Activated naive CD8-positive, alpha-beta T cell (primary cell): ENCODE measurements around the gene EPHB1.

Source experiments
- H3K27ac Mint-ChIP-seq: one replicate; pipeline ENCODE4 v1.8.0; 2021; ENCODE audit warnings: mixed read lengths
- H3K27me3 Mint-ChIP-seq: one replicate; pipeline ENCODE4 v1.8.0; 2021; ENCODE audit warnings: mixed read lengths
- H3K36me3 Mint-ChIP-seq: one replicate; pipeline ENCODE4 v1.8.0; 2021; ENCODE audit warnings: mixed read lengths
- H3K4me1 Mint-ChIP-seq: one replicate; pipeline ENCODE4 v1.8.0; 2021; ENCODE audit warnings: low read depth, mixed read lengths
- H3K4me3 Mint-ChIP-seq: one replicate; pipeline ENCODE4 v1.8.0; 2021; ENCODE audit warnings: mild to moderate bottlenecking, mixed read lengths
- H3K9me3 Mint-ChIP-seq: one replicate; pipeline ENCODE4 v1.8.0; 2021; ENCODE audit warnings: low read depth, mixed read lengths

EPHB1 gene

GRCh38 chr3:134839990-134840389, 44.9 kb downstream of the EPHB1 start:
- Mint-ChIP-seq H3K4me1 (no peaks in the 10 kb centered on the region), H3K9me3 (peaks cover 18% of the 10 kb centered on the region), H3K4me3 (no peak overlapping the region), H3K36me3 (no peaks in the 10 kb centered on the region), H3K27ac (no peak overlapping the region), H3K27me3 (no peaks in the 10 kb centered on the region)

DNA sequence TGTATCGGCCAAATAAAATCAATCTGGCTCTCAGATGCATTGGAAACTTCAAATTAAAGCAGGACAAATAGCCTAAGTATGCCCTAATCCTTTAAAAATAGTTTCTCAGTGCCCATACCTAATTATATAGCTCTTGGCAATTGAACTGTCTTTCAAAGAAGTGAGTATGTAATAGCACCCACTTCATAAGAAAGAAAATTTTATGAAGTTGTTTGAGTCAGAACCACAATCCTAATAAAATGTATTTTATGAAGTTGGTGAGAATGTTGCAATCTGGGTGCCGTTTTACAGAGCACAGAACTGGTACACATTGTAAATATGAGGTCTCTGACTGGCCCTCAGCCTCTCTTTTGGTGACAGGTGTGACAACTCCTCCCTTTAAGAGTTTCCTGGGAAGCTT, 45.4 kb downstream of the EPHB1 start:
- Mint-ChIP-seq H3K9me3 (peaks cover 18% of the 10 kb centered on the region), H3K4me1 (no peaks in the 10 kb centered on the region), H3K27ac (no peak overlapping the region), H3K27me3 (no peaks in the 10 kb centered on the region), H3K36me3 (no peaks in the 10 kb centered on the region), H3K4me3 (no peak overlapping the region)

- peaks cover 14% of the 10 kb centered on the region for H3K9me3 Mint-ChIP-seq
- H3K27ac Mint-ChIP-seq, result no peak overlapping the region
- no peak overlapping the region for H3K4me3 Mint-ChIP-seq
- H3K36me3 Mint-ChIP-seq, result no peaks in the 10 kb centered on the region
- H3K4me1 Mint-ChIP-seq, result no peaks in the 10 kb centered on the region
- H3K27me3 Mint-ChIP-seq, result no peaks in the 10 kb centered on the region
Measured at GRCh38 chr3:134846084-134846483, 51.0 kb downstream of the EPHB1 start.

- H3K4me3 Mint-ChIP-seq, result no peak overlapping the region
- peaks cover 14% of the 10 kb centered on the region for H3K9me3 Mint-ChIP-seq
- no peaks in the 10 kb centered on the region for H3K36me3 Mint-ChIP-seq
- no peaks in the 10 kb centered on the region for H3K4me1 Mint-ChIP-seq
- H3K27ac Mint-ChIP-seq, result no peak overlapping the region
- no peaks in the 10 kb centered on the region for H3K27me3 Mint-ChIP-seq
Measured at GRCh38 chr3:134846911-134847317, 51.9 kb downstream of the EPHB1 start.

DNA sequence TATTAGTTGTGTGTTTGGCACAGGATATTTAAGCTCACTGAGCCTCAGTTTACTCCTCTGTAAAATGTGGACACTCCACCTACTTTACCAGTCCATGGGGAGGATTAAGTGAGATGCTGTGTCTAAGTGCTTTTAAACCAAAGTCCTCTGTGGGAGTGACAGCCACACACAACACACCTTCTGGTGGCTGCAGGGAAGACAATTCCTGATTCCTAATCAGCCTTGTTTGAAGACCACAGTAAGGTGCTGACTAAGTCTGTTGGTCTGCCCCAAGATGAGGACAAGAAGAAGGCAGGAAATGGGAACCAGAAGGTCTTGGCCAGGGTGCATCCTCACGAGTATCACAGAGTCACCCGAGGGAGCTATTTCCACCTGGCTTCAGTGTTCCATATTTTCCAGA, 52.3 kb downstream of the EPHB1 start:
- Mint-ChIP-seq H3K4me1 (no peaks in the 10 kb centered on the region), H3K36me3 (no peaks in the 10 kb centered on the region), H3K4me3 (no peak overlapping the region), H3K9me3 (peaks cover 14% of the 10 kb centered on the region), H3K27me3 (no peaks in the 10 kb centered on the region), H3K27ac (no peak overlapping the region)

GRCh38 chr3:134849561-134849960, 54.5 kb downstream of the EPHB1 start:
- Mint-ChIP-seq H3K4me3 (no peak overlapping the region), H3K4me1 (peaks cover 2% of the 10 kb centered on the region), H3K27me3 (no peaks in the 10 kb centered on the region), H3K27ac (no peak overlapping the region), H3K9me3 (no peaks in the 10 kb centered on the region), H3K36me3 (no peaks in the 10 kb centered on the region)

DNA sequence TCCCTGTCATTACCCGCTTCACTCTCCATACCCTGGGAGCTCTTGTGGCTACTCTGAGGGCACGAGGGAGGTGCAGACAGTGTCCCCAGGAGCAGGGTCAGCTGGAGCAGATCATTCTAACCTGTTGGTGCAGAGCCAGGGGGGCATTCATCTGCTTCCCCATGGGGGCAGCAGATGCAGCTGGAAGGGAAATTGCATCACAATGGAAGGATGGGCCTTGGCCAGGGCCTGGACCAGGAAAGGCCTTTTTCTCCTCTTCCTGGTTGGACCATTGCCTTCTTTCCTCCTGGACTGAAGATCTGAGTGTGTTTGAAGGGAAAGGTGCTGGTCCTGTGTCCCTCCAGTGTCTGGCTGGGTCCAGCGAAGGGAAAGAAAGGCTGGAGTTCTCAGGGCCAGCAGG, 55.7 kb downstream of the EPHB1 start:
- Mint-ChIP-seq H3K36me3 (no peaks in the 10 kb centered on the region), H3K27ac (no peak overlapping the region), H3K9me3 (no peaks in the 10 kb centered on the region), H3K27me3 (no peaks in the 10 kb centered on the region), H3K4me3 (no peak overlapping the region), H3K4me1 (peaks cover 2% of the 10 kb centered on the region)

- Mint-ChIP-seq H3K27me3 (no peaks in the 10 kb centered on the region), H3K36me3 (no peaks in the 10 kb centered on the region), H3K9me3 (no peaks in the 10 kb centered on the region)
Measured at GRCh38 chr3:134852132-134852531, 57.1 kb downstream of the EPHB1 start.

DNA sequence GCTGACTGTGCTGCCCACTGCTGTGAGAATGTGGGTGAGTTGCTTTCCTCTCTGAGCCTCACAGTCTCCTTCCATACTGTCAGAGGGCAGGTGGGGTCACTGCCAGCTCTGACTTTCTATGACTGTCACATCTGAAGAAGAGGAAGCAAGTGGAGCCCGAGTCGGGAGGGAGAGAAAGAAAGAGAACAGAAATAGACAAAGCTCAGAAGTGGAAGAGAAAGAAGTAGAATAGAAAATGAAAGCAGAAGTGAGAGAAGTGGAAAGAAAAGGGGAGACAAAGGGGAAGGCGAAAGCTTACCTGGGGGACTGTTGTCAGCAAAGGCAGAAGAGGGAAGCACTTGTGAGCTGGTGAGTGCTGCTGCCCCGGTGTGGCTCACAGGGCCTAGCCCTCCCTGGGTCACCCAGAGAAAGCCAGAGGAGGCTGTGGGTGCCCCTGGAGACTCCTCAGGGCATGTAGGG, 57.9 kb downstream of the EPHB1 start:
- H3K9me3 Mint-ChIP-seq, result no peaks in the 10 kb centered on the region
- H3K4me3 Mint-ChIP-seq, result no peak overlapping the region
- no peaks in the 10 kb centered on the region for H3K27me3 Mint-ChIP-seq
- no peaks in the 10 kb centered on the region for H3K36me3 Mint-ChIP-seq
- H3K4me1 Mint-ChIP-seq, result peaks cover 2% of the 10 kb centered on the region
- no peak overlapping the region for H3K27ac Mint-ChIP-seq

More at GRCh38 chr3:134852132-134852531, 57.1 kb downstream of the EPHB1 start:
- H3K27ac Mint-ChIP-seq, result no peak overlapping the region
- no peak overlapping the region for H3K4me3 Mint-ChIP-seq
- peaks cover 2% of the 10 kb centered on the region for H3K4me1 Mint-ChIP-seq

- H3K27me3 Mint-ChIP-seq, result no peaks in the 10 kb centered on the region
- H3K4me1 Mint-ChIP-seq, result peaks cover 2% of the 10 kb centered on the region
- H3K9me3 Mint-ChIP-seq, result no peaks in the 10 kb centered on the region
- no peak overlapping the region for H3K27ac Mint-ChIP-seq
- no peak overlapping the region for H3K4me3 Mint-ChIP-seq
- no peaks in the 10 kb centered on the region for H3K36me3 Mint-ChIP-seq
Measured at GRCh38 chr3:134854254-134854653, 59.2 kb downstream of the EPHB1 start.

DNA sequence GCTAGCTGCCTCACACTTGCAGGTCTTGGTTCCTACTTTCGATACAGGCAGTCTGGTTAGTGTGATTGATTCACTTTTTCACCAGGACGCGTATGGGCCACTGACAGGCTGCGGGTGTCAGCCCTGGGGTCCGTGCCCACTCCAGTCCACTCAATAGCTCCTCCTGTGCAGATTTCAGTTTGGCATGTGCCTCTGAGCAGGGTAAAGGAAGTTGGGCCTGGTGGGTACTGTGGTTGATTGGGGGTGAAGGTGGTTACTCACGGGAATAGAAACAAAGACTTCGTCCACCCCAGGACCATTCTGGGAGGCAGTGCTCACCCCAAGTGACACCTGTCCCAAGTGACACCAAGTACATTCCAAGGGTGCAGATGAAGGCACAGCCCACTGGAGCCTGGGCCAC, 62.3 kb downstream of the EPHB1 start:
- no peaks in the 10 kb centered on the region for H3K36me3 Mint-ChIP-seq
- no peak overlapping the region for H3K27ac Mint-ChIP-seq
- H3K9me3 Mint-ChIP-seq, result no peaks in the 10 kb centered on the region
- H3K4me3 Mint-ChIP-seq, result no peak overlapping the region
- no peaks in the 10 kb centered on the region for H3K27me3 Mint-ChIP-seq
- H3K4me1 Mint-ChIP-seq, result peaks cover 2% of the 10 kb centered on the region

DNA sequence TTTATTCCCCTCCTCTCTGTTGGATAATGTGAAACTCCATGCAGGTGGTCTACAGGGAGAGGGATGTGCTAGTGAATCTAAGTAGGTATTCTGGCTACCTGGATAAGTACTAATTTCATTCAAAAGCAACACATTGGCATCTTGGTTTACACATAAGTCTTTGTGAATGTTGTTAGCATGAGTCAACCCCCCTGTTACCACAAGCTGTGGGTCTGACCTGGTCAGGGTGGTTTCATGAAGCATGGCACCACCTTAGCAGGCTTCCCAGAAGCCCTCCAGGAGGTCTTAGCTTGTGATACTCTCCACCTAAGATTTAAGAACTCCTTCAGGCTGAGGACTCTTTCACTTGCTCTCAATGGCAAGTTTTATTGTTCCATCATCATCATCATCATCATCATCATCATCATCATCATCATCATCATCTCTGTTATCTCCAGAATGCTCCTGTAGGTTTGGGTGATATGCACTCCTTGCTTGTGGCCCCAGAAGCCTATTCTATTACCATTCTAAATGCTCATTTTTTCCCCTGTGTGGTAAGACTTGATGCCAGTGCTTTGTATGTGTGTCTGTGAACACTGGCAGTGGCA, 62.8 kb downstream of the EPHB1 start:
- Mint-ChIP-seq H3K27ac (no peak overlapping the region), H3K9me3 (no peaks in the 10 kb centered on the region), H3K36me3 (no peaks in the 10 kb centered on the region), H3K4me3 (no peak overlapping the region), H3K27me3 (no peaks in the 10 kb centered on the region), H3K4me1 (peaks cover under 1% of the 10 kb centered on the region)

DNA sequence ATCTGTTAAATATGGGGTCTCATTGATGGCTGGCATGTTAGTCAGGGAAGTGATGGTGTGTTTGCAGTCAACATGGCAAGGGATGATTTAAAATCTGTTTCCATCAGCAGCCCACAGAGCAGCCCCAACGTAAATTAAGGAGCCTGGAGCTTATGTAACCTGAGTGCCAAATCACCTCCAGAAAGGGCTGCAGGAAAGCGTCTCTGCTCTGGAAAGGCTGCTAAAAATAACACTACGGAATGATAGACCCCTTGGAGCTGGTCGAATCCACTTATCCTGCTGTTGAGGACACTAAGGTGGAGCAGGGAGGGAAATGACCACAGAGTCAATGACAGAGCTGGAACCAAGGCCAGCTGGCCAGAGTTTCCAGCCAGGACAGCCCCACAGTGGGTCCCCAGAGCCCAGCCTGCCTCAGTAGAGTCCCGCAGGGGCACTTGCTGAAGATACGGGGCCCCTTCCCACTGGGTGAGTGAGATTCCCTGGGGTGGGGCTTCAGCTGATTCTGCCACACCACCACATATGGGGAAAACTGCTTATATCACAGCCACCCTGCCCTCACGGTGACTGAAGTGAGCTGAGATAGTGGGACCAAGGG, 63.5 kb downstream of the EPHB1 start:
- H3K27me3 Mint-ChIP-seq, result no peaks in the 10 kb centered on the region
- H3K27ac Mint-ChIP-seq, result no peak overlapping the region
- no peak overlapping the region for H3K4me3 Mint-ChIP-seq
- no peaks in the 10 kb centered on the region for H3K4me1 Mint-ChIP-seq
- no peaks in the 10 kb centered on the region for H3K36me3 Mint-ChIP-seq
- H3K9me3 Mint-ChIP-seq, result no peaks in the 10 kb centered on the region

- Mint-ChIP-seq H3K27ac (no peak overlapping the region), H3K4me3 (no peak overlapping the region), H3K36me3 (no peaks in the 10 kb centered on the region), H3K9me3 (no peaks in the 10 kb centered on the region), H3K4me1 (no peaks in the 10 kb centered on the region), H3K27me3 (no peaks in the 10 kb centered on the region)
Measured at GRCh38 chr3:134859341-134859740, 64.3 kb downstream of the EPHB1 start.

DNA sequence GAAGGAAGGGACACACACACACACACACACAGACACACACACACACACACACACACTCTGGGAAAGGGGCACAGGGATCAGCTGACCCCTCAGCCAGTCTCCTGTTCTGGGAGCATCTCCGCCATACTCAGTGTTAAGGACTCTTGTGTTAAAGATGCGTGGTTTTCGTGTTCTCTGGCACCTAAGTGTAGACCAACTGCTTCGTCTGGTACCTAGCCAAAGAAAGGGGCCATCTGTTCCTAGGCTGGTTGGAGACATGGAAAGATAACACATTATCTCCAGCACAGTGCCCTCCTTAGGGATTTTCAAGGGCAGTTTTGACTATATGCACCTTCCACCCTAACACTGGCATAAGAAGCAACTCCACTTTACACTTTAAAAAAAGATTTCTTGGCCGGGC, 65.1 kb downstream of the EPHB1 start:
- H3K27ac Mint-ChIP-seq, result no peak overlapping the region
- H3K9me3 Mint-ChIP-seq, result no peaks in the 10 kb centered on the region
- no peaks in the 10 kb centered on the region for H3K4me1 Mint-ChIP-seq
- no peaks in the 10 kb centered on the region for H3K36me3 Mint-ChIP-seq
- no peaks in the 10 kb centered on the region for H3K27me3 Mint-ChIP-seq
- no peak overlapping the region for H3K4me3 Mint-ChIP-seq

- H3K9me3 Mint-ChIP-seq, result no peaks in the 10 kb centered on the region
- H3K27me3 Mint-ChIP-seq, result no peaks in the 10 kb centered on the region
- no peak overlapping the region for H3K4me3 Mint-ChIP-seq
- H3K4me1 Mint-ChIP-seq, result no peaks in the 10 kb centered on the region
- H3K36me3 Mint-ChIP-seq, result no peaks in the 10 kb centered on the region
- H3K27ac Mint-ChIP-seq, result no peak overlapping the region
Measured at GRCh38 chr3:134863915-134864314, 68.9 kb downstream of the EPHB1 start.
